NT2/D1 (cell line): ENCODE data around the gene FIG4.

Experiments
- SUZ12 ChIP-seq: IDR thresholded peaks from 2 replicates; pipeline ENCODE4 v1.6.1; 2011; ENCODE audit not compliant: insufficient read length, insufficient read depth; ENCODE audit errors: extremely low read depth
- YY1 ChIP-seq: IDR thresholded peaks from 2 replicates; pipeline ENCODE4 v1.6.1; 2011; ENCODE audit not compliant: insufficient read length, insufficient read depth
- ZNF274 ChIP-seq: IDR thresholded peaks from 2 replicates; pipeline ENCODE4 v1.6.1; 2011; ENCODE audit warnings: mild to moderate bottlenecking, low read depth, low read length

GRCh38 chr6:109705258-109705657 is 14.2 kb downstream of the FIG4 start:
- TF ChIP-seq ZNF274 = no peak
- no peak for TF ChIP-seq YY1
- no peak for TF ChIP-seq SUZ12
